CD4-positive, alpha-beta T cell (primary cell): ENCODE measurements around the gene MEIS1. TPM values are rescaled to one million over a fixed set of nuclear protein-coding genes. Genes with fewer than 3 reads are reported as not detected.

ENCODE experiments used
- ATAC-seq: fragments of 200-7000 bp; cut with Tn5 transposase; one replicate; pipeline ENCODE4 v1.10.0; 2022; ENCODE audit warnings: mild to moderate bottlenecking; ENCODE audit not compliant: poor library complexity
- CTCF ChIA-PET: fragments of 350-600 bp; sonication (Branson Sonifier 250); formaldehyde crosslinking; loops from one replicate; lab custom pipeline; 2021; ENCODE audit warnings: antibody characterized with exemption, inconsistent platforms; lab: Charles Lee
- POLR2A ChIA-PET: fragments of 350-600 bp; sonication (Branson Sonifier 250); formaldehyde crosslinking; loops from one replicate; lab custom pipeline; 2021; ENCODE audit warnings: antibody characterized with exemption, inconsistent platforms; lab: Charles Lee
- DNase-seq, 14 experiments: peaks; one replicate each; pipeline ENCODE4 v3.0.0-alpha.2; 2013 to 2020; ENCODE audit warnings: mixed read lengths in 2 of 14
- H3K27ac ChIP-seq, 2 donors: one replicate each; pipeline versions ENCODE4 v1.5.1 to v1.7.0; 2013; ENCODE audit warnings: low read length in 2 of 2, low read depth in 1 of 2, mild to moderate bottlenecking in 1 of 2
- H3K27me3 ChIP-seq, 2 experiments: 1 replicate in 1 of 2; 2 replicates in 1 of 2; pipeline versions ENCODE4 v1.6.1 to v1.7.0; 2013; ENCODE audit warnings: low read length in 2 of 2, control low read depth in 1 of 2, mild to moderate bottlenecking in 1 of 2, moderate library complexity in 1 of 2; ENCODE audit not compliant: insufficient read depth in 2 of 2, control insufficient read depth in 1 of 2
- H3K36me3 ChIP-seq: one replicate; pipeline ENCODE4 v1.6.1; 2013; ENCODE audit warnings: low read length, control low read depth; ENCODE audit not compliant: insufficient read depth
- H3K4me1 ChIP-seq: one replicate; pipeline ENCODE4 v1.6.1; 2013; ENCODE audit warnings: low read length, control low read depth; ENCODE audit not compliant: insufficient read depth
- H3K4me3 ChIP-seq: one replicate; pipeline ENCODE4 v1.5.1; 2013; ENCODE audit warnings: mild to moderate bottlenecking, low read length, moderate library complexity
- H3K9me3 ChIP-seq, 2 experiments: 1 replicate in 1 of 2; 2 replicates in 1 of 2; pipeline versions ENCODE4 v1.6.1 to v1.7.0; 2013; ENCODE audit warnings: low read length in 2 of 2, mild to moderate bottlenecking in 2 of 2, control low read depth in 1 of 2, moderate library complexity in 1 of 2; ENCODE audit not compliant: control insufficient read depth in 1 of 2, insufficient read depth in 1 of 2
- H3K27ac Mint-ChIP-seq: one replicate; pipeline ENCODE4 v1.8.0; 2020; ENCODE audit warnings: mixed read lengths
- H3K27me3 Mint-ChIP-seq: one replicate; pipeline ENCODE4 v1.8.0; 2021; ENCODE audit warnings: mixed read lengths
- H3K36me3 Mint-ChIP-seq: one replicate; pipeline ENCODE4 v1.8.0; 2021; ENCODE audit warnings: low read depth, mixed read lengths
- H3K4me1 Mint-ChIP-seq: one replicate; pipeline ENCODE4 v1.8.0; 2021; ENCODE audit warnings: low read depth, mixed read lengths
- H3K4me3 Mint-ChIP-seq: one replicate; pipeline ENCODE4 v1.8.0; 2020; ENCODE audit warnings: mild to moderate bottlenecking, mixed read lengths
- H3K9me3 Mint-ChIP-seq: one replicate; pipeline ENCODE4 v1.8.0; 2020; ENCODE audit warnings: mixed read lengths
- intact Hi-C, 2 experiments: fragments of 100-400 bp; cut with DNase I in 1 of 2; cut with micrococcal nuclease in 1 of 2; formaldehyde crosslinking; loops; one replicate each; pipeline versions ENCODE4 v1.15.1 to v1.9.0; 2023 to 2025; cut with DNase I, micrococcal nuclease
- total RNA-seq, 174 experiments: library from RNA in 2 of 174; stranded (reverse) in 2 of 174; gene quantifications; one replicate each; pipeline ENCODE4 v1.2.3 and lab custom pipeline; 2021 to 2026
- TF ChIP-seq, protein P1 (sequence below): fragments of 200-600 bp; IDR thresholded peaks from one replicate; pipeline ENCODE4 v1.8.0; 2022; ENCODE audit warnings: antibody characterized with exemption, mild to moderate bottlenecking

The MEIS1 gene
- total RNA-seq, 2 experiments from 2014 or later: not detected

DNA sequence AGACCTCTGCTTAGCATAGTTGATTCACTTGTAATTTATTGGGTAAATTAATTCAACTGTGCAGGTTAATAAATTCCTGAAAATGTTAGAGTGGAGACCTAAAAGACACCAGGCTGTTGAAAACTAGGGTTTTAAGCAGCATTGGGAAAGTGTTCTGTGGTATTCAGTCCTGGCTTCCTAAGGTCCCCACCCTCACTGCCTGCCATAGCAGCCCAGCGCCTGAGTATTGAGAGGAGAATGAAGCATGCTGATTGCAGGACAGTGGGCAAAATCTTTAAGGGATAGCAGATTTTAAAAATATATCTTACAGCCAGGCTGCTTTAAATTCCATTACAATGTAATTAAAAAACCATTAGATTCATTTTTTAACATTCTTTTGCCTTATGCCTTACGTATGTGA lies 20.6 kb downstream of the MEIS1 start:
- no peaks in the 10 kb centered on the region for H3K4me1 Mint-ChIP-seq
- no peak overlapping the region for H3K27ac Mint-ChIP-seq
- Histone ChIP-seq H3K9me3 (no peaks in the 10 kb centered on the region), H3K27me3 (peaks cover 0 to 4% of the 10 kb centered on the region in 2 experiments), H3K36me3 (no peaks in the 10 kb centered on the region), H3K4me3 (no peak overlapping the region), H3K4me1 (no peaks in the 10 kb centered on the region), H3K27ac (no peak overlapping the region)
- no peak for ATAC-seq
- H3K4me3 Mint-ChIP-seq: no peak overlapping the region
- H3K27me3 Mint-ChIP-seq: peaks cover 7% of the 10 kb centered on the region
- intact Hi-C loops: no loop called here
- DNase-seq: no peak
- POLR2A ChIA-PET: no interaction called here
- H3K36me3 Mint-ChIP-seq: no peaks in the 10 kb centered on the region
- TF ChIP-seq, protein P1, sequence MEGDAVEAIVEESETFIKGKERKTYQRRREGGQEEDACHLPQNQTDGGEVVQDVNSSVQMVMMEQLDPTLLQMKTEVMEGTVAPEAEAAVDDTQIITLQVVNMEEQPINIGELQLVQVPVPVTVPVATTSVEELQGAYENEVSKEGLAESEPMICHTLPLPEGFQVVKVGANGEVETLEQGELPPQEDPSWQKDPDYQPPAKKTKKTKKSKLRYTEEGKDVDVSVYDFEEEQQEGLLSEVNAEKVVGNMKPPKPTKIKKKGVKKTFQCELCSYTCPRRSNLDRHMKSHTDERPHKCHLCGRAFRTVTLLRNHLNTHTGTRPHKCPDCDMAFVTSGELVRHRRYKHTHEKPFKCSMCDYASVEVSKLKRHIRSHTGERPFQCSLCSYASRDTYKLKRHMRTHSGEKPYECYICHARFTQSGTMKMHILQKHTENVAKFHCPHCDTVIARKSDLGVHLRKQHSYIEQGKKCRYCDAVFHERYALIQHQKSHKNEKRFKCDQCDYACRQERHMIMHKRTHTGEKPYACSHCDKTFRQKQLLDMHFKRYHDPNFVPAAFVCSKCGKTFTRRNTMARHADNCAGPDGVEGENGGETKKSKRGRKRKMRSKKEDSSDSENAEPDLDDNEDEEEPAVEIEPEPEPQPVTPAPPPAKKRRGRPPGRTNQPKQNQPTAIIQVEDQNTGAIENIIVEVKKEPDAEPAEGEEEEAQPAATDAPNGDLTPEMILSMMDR: no peak
- H3K9me3 Mint-ChIP-seq: no peaks in the 10 kb centered on the region
- CTCF ChIA-PET: no interaction called here

DNA sequence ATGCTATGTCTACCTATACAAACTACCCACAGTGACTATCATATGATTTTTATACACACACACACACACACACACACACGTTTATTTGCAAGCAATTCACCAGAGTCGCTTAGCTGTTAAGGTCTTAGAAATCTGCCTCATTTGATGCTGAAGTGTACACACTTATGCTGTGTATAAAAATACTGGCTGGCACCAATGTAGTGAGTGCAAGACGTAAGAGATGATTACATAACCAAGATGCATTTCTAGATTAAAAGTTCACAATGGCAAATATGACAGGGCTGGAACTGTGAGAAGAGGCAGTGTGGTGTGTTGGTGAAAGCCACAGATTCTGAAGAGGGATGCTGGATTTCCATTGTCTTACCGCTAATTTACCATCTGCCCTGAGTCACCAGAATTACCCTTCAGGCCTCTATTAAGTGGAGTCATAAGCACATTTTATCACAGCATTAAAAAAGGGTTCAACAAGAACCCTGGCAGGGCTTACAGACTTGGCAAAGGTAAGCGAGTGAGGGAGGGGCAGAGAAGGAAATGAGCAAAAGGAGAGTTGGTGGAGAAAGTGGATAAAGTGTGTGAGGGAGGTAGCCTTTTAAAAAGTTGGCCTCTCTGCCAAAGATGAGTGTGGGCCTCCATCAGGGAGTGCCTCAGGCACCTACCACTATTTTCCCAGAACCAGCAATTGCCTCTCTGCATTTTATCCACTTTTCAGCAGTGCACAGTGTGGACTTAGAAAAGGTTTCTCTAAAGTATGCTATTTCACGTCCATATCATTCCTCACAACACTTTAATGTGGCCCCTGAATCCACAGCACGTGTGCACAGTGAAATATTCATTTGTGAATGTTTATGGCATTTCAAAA lies 21.5 kb downstream of the MEIS1 start:
- ChIA-PET POLR2A (interaction anchor here (0.6 kb wide), 1 partner anchor 25 kb away, joined by 3 read pairs; no protein-coding TSS in a partner anchor), CTCF (no interaction called here)
- Mint-ChIP-seq H3K27me3 (no peaks in the 10 kb centered on the region), H3K36me3 (no peaks in the 10 kb centered on the region), H3K9me3 (no peaks in the 10 kb centered on the region), H3K4me1 (no peaks in the 10 kb centered on the region), H3K4me3 (no peak overlapping the region), H3K27ac (no peak overlapping the region)
- intact Hi-C loops: no loop called here
- no peaks in the 10 kb centered on the region for H3K36me3 ChIP-seq
- no peaks in the 10 kb centered on the region for H3K9me3 ChIP-seq
- H3K4me1 ChIP-seq: no peaks in the 10 kb centered on the region
- TF ChIP-seq, protein P1: no peak
- no peak overlapping the region for H3K4me3 ChIP-seq
- no peak overlapping the region for H3K27ac ChIP-seq
- no peak for DNase-seq
- H3K27me3 ChIP-seq: peaks cover 0 to 4% of the 10 kb centered on the region in 2 experiments
- ATAC-seq: no peak

DNA sequence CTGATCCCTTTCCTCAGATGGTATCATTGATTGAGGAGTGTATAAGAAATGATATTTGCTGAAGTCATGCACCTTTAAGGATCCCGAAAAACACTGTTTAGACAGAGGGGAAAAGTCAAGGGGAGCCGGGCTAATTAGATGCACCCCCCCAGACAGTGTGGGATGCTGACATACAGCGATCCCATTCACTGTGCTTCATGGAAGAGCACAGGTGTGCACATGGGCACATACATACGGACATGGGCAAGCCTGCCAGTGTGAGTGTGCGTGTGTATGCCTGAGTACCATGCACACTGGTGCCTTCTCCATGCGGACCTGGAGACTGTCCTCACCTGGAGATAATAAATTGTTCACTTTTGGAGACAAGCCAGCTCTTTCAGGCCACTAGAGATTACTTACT lies 22.6 kb downstream of the MEIS1 start:
- ATAC-seq (no peak), DNase-seq (no peak)
- H3K4me1 ChIP-seq: no peaks in the 10 kb centered on the region
- no peak overlapping the region for H3K27ac ChIP-seq
- no peaks in the 10 kb centered on the region for H3K36me3 ChIP-seq
- no peaks in the 10 kb centered on the region for H3K9me3 ChIP-seq
- Mint-ChIP-seq H3K9me3 (no peaks in the 10 kb centered on the region), H3K4me1 (no peaks in the 10 kb centered on the region), H3K36me3 (no peaks in the 10 kb centered on the region), H3K27ac (no peak overlapping the region), H3K27me3 (no peaks in the 10 kb centered on the region), H3K4me3 (no peak overlapping the region)
- intact Hi-C loops: no loop called here
- CTCF ChIA-PET: no interaction called here
- peaks cover 0 to 3% of the 10 kb centered on the region in 2 experiments for H3K27me3 ChIP-seq
- TF ChIP-seq, protein P1: no peak
- POLR2A ChIA-PET: no interaction called here
- H3K4me3 ChIP-seq: no peak overlapping the region
